ENCODE measurements around the gene DIP2B. TPM values are rescaled to one million over a fixed set of nuclear protein-coding genes. Genes with fewer than 3 reads are reported as not detected.
A peak's percentile ranks its signal among the peaks of the same experiment; 100 is the strongest.

The DIP2B gene
- total and polyA plus RNA-seq, 12 donors, result 3.0 to 21.5 (median 15.8) TPM

DNA sequence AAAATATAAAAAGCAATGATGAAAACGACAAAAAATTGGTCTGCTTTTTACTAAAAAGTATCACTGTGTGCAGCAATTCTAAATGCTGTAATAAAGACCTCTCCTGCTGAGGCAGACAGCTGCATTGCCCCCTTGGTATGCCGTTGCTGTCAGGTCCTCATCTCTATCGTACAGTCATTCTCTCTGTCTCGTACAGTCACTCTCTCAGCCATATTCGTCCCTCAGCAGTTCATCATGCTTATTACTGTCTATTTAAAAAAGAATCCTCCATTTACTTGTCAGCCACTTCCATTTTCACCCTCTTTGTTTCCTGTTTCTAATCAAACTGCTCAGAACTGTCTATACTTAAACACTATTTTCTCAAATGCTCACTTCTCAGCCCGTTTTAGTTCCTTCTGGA, 123.6 kb downstream of the DIP2B start:
- H3K27me3 ChIP-seq, result no peaks in the 10 kb centered on the region
- ATAC-seq, result no peak
- no peak for DNase-seq
- 91 to 93% methylated on average over 6 of the region's 6 CpGs for WGBS, 2 donors
- no peak overlapping the region for H3K27ac ChIP-seq
- H3K4me3 ChIP-seq, result no peak overlapping the region
- TF ChIP-seq, protein P1, sequence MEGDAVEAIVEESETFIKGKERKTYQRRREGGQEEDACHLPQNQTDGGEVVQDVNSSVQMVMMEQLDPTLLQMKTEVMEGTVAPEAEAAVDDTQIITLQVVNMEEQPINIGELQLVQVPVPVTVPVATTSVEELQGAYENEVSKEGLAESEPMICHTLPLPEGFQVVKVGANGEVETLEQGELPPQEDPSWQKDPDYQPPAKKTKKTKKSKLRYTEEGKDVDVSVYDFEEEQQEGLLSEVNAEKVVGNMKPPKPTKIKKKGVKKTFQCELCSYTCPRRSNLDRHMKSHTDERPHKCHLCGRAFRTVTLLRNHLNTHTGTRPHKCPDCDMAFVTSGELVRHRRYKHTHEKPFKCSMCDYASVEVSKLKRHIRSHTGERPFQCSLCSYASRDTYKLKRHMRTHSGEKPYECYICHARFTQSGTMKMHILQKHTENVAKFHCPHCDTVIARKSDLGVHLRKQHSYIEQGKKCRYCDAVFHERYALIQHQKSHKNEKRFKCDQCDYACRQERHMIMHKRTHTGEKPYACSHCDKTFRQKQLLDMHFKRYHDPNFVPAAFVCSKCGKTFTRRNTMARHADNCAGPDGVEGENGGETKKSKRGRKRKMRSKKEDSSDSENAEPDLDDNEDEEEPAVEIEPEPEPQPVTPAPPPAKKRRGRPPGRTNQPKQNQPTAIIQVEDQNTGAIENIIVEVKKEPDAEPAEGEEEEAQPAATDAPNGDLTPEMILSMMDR (IDR thresholded peaks at IDR 0.05), result no peak
- intact Hi-C loops (cut with DNase I), result no loop called here
- peaks cover 0 to 41% (median 16%) of the 10 kb centered on the region in 9 donors for H3K4me1 ChIP-seq
- H3K9me3 ChIP-seq, result no peaks in the 10 kb centered on the region
- peaks cover 0 to 55% (median 14%) of the 10 kb centered on the region in 9 donors for H3K36me3 ChIP-seq

DNA sequence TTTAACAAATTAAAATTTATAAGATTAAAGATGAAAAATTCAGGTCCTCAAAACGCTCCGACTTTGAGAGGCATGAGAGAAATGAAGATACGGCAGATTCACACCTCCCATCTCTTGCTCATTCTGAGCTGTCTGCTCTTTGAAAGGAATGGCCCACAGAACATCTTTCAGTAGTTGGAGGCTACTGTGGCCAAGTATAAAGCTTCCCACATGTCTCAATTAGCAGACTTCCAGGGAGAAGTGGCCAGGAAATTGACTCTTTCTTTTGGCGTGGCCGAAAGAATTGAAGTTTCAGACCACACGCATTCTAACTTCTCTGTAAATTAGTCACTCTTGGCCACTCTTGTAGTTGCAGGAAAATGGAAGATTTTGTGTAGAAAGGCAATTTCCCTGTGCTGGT, 129.2 kb downstream of the DIP2B start:
- Histone ChIP-seq H3K27ac (peak overlapping the region in 2 of 10 donors; percentile 24), H3K36me3 (peaks cover 0 to 34% (median 4%) of the 10 kb centered on the region in 9 donors), H3K4me3 (no peak overlapping the region), H3K4me1 (peaks cover 0 to 50% (median 35%) of the 10 kb centered on the region in 9 donors), H3K9me3 (no peaks in the 10 kb centered on the region), H3K27me3 (no peaks in the 10 kb centered on the region)
- WGBS, 2 donors, result 74 to 85% methylated on average over 6 of the region's 6 CpGs
- TF ChIP-seq, protein P1 (IDR thresholded peaks at IDR 0.05), result no peak
- DNase-seq (no peak), ATAC-seq (peak in 2 of 8 donors; percentile 27 to 32)
- intact Hi-C loops (cut with DNase I), result no loop called here

DNA sequence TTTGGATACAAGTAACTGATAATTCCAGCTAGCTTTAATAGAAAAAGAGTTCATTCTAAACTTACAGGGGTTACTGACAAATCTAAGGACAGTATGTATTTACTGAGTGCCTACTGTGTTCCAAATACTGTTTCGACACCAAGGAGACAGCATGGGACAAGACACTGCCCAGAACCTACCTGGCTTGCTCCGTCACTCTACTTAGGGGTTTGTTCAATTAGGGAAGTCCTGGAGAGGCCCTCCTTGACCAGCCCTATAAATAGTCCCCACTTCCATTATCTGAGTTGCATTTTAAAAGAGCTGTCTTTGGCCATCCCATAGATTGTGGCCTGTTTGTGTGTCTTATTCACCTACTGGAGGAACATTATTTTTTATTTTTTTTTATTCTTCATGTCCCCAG, 129.6 kb downstream of the DIP2B start:
- WGBS, 2 donors, result 61 to 69% methylated on average over 2 of the region's 2 CpGs
- H3K4me1 ChIP-seq, result peaks cover 0 to 50% (median 35%) of the 10 kb centered on the region in 9 donors
- DNase-seq (no peak), ATAC-seq (peak in 4 of 8 donors; percentile 44 to 67 (median 58))
- TF ChIP-seq, protein P1 (IDR thresholded peaks at IDR 0.05), result no peak
- H3K36me3 ChIP-seq, result peaks cover 0 to 30% (median 4%) of the 10 kb centered on the region in 9 donors
- no peaks in the 10 kb centered on the region for H3K9me3 ChIP-seq
- H3K27ac ChIP-seq, result peak overlapping the region in 2 of 10 donors; percentile 24
- no peaks in the 10 kb centered on the region for H3K27me3 ChIP-seq
- intact Hi-C loops (cut with DNase I), result no loop called here
- H3K4me3 ChIP-seq, result no peak overlapping the region

DNA sequence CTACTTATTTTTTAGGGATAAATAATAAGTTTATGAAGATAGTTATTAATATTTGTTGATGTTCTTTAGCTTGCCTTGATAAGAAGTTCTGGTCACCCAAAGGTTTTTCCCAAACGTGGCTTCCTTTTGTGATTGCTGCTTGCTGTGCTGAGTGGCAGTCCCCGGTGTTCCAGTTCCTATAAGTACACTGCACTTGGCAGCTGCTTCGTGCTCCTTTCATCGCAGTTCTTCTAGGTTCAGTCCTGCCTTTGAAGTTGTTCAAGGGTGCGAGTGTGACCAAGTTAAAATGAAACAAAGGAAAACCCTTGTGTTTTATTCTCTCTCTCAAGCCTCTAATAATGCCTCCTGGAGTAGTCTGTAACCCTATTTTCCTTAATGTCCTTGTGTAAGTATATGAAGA, 130.6 kb downstream of the DIP2B start:
- TF ChIP-seq, protein P1 (IDR thresholded peaks at IDR 0.05), result no peak
- Histone ChIP-seq H3K9me3 (no peaks in the 10 kb centered on the region), H3K4me3 (no peak overlapping the region), H3K4me1 (peaks cover 0 to 50% (median 35%) of the 10 kb centered on the region in 9 donors), H3K36me3 (peaks cover 0 to 27% (median 4%) of the 10 kb centered on the region in 9 donors), H3K27me3 (no peaks in the 10 kb centered on the region), H3K27ac (no peak overlapping the region)
- DNase-seq, result peak in 1 of 2 donors; percentile 18
- ATAC-seq, result peak in 6 of 8 donors; percentile 40 to 85 (median 72)
- WGBS, 2 donors, result 27 to 51% methylated on average over 5 of the region's 5 CpGs
- intact Hi-C loops (cut with DNase I), result loop anchor here in 2 of 10 donors (5.0 kb wide), 1 partner anchor 128 kb away; no protein-coding TSS in a partner anchor
